ENCODE data around the gene VPS13C. TPM values are rescaled to one million over a fixed set of nuclear protein-coding genes. Genes with fewer than 3 reads are reported as not detected.
A peak's percentile ranks its signal among the peaks of the same experiment; 100 is the strongest.

Gene VPS13C
- total RNA-seq, 1 donor from 2014 or later: 50.9 TPM

GRCh38 chr15:61834076-61834697, 226.1 kb downstream of the VPS13C start:
- Mint-ChIP-seq H3K36me3 (ENCODE audit: low read depth, unreplicated experiment) (no peaks in the 10 kb centered on the region), H3K4me1 (ENCODE audit: unreplicated experiment) (peaks cover 10% of the 10 kb centered on the region), H3K4me3 (ENCODE audit: unreplicated experiment) (no peak overlapping the region), H3K27me3 (ENCODE audit: unreplicated experiment) (peaks cover 4% of the 10 kb centered on the region), H3K27ac (ENCODE audit: unreplicated experiment) (no peak overlapping the region), H3K9me3 (ENCODE audit: unreplicated experiment) (no peaks in the 10 kb centered on the region)
- TF ChIP-seq CTCF (IDR thresholded peaks at IDR 0.05; ENCODE audit: unreplicated experiment): peak; percentile 99
- DNase-seq (ENCODE audit: low spot score): peak; percentile 91

GRCh38 chr15:61832223-61832622, 228.0 kb downstream of the VPS13C start:
- no peaks in the 10 kb centered on the region for H3K36me3 Mint-ChIP-seq (ENCODE audit: low read depth, unreplicated experiment)
- H3K4me1 Mint-ChIP-seq (ENCODE audit: unreplicated experiment): peaks cover 3% of the 10 kb centered on the region
- DNase-seq (ENCODE audit: low spot score): no peak
- H3K9me3 Mint-ChIP-seq (ENCODE audit: unreplicated experiment): no peaks in the 10 kb centered on the region
- H3K27ac Mint-ChIP-seq (ENCODE audit: unreplicated experiment): no peak overlapping the region
- H3K4me3 Mint-ChIP-seq (ENCODE audit: unreplicated experiment): no peak overlapping the region
- no peak for TF ChIP-seq CTCF (IDR thresholded peaks at IDR 0.05; ENCODE audit: unreplicated experiment)
- H3K27me3 Mint-ChIP-seq (ENCODE audit: unreplicated experiment): peaks cover 5% of the 10 kb centered on the region

GRCh38 chr15:61831505-61831921, 228.7 kb downstream of the VPS13C start:
- Mint-ChIP-seq H3K27ac (ENCODE audit: unreplicated experiment) (no peak overlapping the region), H3K9me3 (ENCODE audit: unreplicated experiment) (no peaks in the 10 kb centered on the region), H3K27me3 (ENCODE audit: unreplicated experiment) (peaks cover 5% of the 10 kb centered on the region), H3K4me3 (ENCODE audit: unreplicated experiment) (no peak overlapping the region), H3K36me3 (ENCODE audit: low read depth, unreplicated experiment) (no peaks in the 10 kb centered on the region), H3K4me1 (ENCODE audit: unreplicated experiment) (peaks cover 3% of the 10 kb centered on the region)
- no peak for DNase-seq (ENCODE audit: low spot score)
- TF ChIP-seq CTCF (IDR thresholded peaks at IDR 0.05; ENCODE audit: unreplicated experiment): no peak

- Mint-ChIP-seq H3K27ac (ENCODE audit: unreplicated experiment) (no peak overlapping the region), H3K4me1 (ENCODE audit: unreplicated experiment) (peaks cover 3% of the 10 kb centered on the region)
- DNase-seq (ENCODE audit: low spot score): no peak
Measured at GRCh38 chr15:61830536-61831330, 229.5 kb downstream of the VPS13C start.

More at GRCh38 chr15:61830536-61831330, 229.5 kb downstream of the VPS13C start:
- Mint-ChIP-seq H3K9me3 (ENCODE audit: unreplicated experiment) (no peaks in the 10 kb centered on the region), H3K4me3 (ENCODE audit: unreplicated experiment) (no peak overlapping the region), H3K27me3 (ENCODE audit: unreplicated experiment) (peaks cover 5% of the 10 kb centered on the region), H3K36me3 (ENCODE audit: low read depth, unreplicated experiment) (no peaks in the 10 kb centered on the region)
- TF ChIP-seq CTCF (IDR thresholded peaks at IDR 0.05; ENCODE audit: unreplicated experiment): no peak
